T-helper 2 cell treated with Interferon-gamma antibody and Interleukin-4, amounts not matched to agents 100 ng/mL and 5 ng/mL, for 36 hours (primary cell): ENCODE results near the gene SEZ6L2. TPM values are rescaled to one million over a fixed set of nuclear protein-coding genes. Genes with fewer than 3 reads are reported as not detected.
"Not testable (repeated sequence)": the region's sequence is repeated elsewhere in the genome, so short reads cannot be mapped to it uniquely, and the experiment has no call there.

Experiments used
- intact Hi-C: fragments of 100-400 bp; cut with micrococcal nuclease; formaldehyde crosslinking; loops from one replicate; pipeline ENCODE4 v1.15.1; 2023
- total RNA-seq: library from RNA; stranded (reverse); gene quantifications from 2 replicates; pipeline ENCODE4 v1.2.3, GENCODE V29; 2022

The SEZ6L2 gene
- total RNA-seq, result not detected in 2 replicates

GRCh38 chr16:29899516-29900101 lies at the start of gene SEZ6L2:
Gene SEZ6L2 (minus strand): TSS chr16:29899550. CDS start chr16:29899019, 531 bp downstream.
- intact Hi-C loops, result loop anchor here (1.0 kb wide), 1 partner anchor 27 kb away; the partner anchor contains the start of gene KCTD13

GRCh38 chr16:29947897-29948296 lies 48.5 kb upstream of the SEZ6L2 start:
- intact Hi-C loops, result no loop called here

DNA sequence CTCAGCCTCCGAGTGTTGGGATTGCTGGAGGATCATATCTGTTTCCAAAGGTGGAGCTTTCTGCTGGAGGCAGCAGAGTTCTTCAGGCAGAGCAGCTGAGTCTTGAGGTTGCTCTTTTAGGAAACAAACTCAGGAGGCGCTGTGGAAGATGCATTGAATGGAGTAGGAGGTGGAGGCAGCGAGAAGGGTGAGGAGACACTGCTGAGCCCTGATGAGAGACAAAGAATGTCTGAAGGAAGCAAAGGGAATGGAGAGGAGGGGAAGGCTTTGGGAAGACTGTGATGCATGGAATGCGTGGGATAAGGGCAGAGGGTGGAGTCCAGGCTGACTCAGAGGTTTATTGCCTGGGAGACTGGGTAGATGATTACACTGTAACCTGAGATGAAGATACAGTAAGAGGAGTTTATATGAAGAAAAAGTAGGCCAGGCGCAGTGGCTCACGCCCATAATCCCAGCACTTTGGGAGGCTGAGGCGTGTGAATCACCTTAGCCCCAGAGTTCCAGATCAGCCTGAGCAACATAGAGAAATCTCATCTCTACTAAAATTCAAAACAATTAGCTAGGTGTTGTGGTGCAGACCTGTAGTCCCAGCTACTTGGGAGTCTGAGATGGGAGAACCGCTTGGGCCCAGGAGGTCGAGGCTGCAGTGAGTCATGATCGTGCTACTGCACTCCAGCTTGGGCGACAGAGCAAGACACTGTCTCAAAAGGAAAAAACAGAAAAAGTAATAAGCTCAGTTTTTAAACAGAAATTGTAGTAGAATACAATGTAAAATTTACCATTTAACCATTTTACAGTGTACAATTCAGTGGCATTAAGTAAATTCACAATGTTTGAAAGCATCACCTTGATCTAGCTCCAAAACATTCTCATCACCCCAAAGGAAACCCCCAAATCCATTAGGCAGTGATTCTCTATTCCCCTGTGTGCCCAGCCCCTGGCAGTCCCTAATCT lies 44.8 kb upstream of the SEZ6L2 start:
- intact Hi-C loops, result no loop called here

- intact Hi-C loops, result no loop called here
These were observed 41.3 kb upstream of the SEZ6L2 start for GRCh38 chr16:29940656-29941055.

DNA sequence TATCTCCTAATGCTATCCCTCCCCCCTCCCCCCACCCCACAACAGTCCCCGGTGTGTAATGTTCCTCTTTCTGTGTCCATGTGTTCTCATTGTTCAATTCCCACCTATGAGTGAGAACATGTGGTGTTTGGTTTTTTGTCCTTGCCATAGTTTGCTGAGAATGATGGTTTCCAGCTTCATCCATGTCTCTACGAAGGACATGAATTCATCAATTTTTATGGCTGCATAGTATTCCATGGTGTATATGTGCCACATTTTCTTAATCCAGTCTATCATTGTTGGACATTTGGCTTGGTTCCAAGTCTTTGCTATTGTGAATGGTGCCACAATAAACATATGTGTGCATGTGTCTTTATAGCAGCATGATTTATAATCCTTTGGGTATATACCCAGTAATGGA lies 32.4 kb upstream of the SEZ6L2 start:
- intact Hi-C loops, result not testable (repeated sequence)

DNA sequence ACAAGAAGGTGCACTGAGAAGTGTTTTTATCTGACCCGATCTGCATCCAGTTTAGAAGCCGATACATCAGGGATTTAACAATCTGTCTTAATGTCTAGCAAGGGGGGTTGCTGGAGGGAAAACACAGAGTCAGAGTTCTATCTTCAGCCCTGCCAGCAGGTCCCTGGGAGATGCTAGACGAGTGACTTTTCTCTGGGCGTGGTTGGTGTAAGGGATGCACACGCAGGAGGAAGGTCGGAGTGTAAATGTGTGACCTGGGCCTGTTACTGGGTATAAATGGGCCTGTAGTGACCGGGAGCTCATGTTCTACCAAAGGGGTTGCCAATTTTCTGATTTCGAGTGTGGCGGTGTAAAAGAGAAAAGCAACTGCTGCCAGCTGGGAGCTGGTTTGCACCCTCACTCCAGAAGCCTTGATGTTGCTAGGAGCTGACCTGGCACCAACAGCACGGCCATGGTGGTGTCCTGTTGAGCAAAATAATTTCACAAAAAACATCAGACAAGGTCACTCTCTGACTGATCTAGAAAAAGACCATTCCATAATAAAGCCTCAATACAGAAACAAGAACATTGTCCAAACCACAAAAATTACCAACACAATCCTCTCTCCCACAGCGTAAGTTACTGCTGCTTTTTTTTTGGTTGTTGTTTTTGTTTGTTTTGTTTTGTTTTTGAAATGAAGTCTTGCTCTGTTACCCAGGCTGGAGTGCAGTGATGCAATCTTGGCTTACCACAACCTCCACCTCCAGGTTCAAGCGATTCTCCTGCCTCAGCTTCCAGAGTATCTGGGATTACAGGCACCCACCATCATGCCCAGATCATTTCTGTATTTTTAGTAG lies 27.9 kb upstream of the SEZ6L2 start:
- intact Hi-C loops, result loop anchor here (2.0 to 5.0 kb wide), 2 partner anchors 35 to 64 kb away; partner anchors contain the start of genes CDIPT and TMEM219

GRCh38 chr16:29926711-29927052 lies 27.3 kb upstream of the SEZ6L2 start:
- intact Hi-C loops, result loop anchor here (1.0 to 5.0 kb wide), 5 partner anchors 26 to 70 kb away; partner anchors contain the start of genes ASPHD1, CDIPT, INO80E and TAOK2

DNA sequence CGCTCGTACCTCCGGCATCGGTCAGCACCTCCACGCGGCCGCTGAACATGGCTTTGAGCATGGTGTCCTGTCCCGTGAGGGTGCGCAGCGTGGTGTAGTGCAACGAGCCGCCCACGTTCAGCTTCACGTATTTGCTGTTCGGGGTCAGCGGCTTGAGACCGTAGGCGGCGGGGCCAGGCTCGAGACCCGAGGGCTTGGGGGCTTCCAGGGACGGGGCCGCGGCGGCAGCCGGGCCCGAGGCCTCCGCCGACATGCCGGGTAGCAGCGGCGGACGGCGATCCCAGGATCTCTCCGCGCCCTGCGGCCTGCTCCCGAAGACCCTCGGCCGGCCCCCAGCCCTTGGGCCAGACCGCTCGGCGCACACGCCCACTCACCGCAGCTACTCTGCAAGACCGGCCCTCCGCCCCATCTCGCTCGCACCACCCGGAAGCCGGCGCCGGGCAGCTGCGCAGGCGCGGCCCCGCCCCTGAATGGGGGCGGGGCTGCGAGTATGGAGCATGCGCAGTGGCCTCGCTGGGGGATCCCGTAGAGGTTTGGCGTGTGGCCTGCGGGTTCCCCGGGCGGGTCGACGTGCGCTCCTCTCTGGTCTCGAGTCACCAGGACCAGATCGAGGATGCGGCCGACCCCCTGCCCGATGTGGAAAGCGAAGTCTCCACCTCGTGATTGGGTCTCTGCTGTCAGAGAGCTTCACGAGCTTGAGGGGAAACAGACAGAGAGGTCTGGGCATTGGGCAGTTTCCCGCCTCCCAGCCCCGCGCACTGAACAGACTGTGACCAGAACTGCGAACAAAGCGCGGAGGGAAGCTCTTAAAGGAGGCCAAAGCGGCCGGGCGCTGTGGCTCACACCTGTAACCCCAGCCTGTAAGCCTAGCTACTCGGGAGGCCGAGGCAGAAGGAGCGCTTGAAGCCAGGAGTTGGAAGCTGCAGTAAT lies 26.7 kb upstream of the SEZ6L2 start, which contains the start of gene KCTD13:
KCTD13 (minus strand) TSS at position 446 of the 930 bp plus-strand sequence; CDS start at position 253, 193 bp downstream.
- intact Hi-C loops, result loop anchor here (1.0 to 5.0 kb wide), 5 partner anchors 26 to 70 kb away; partner anchors contain the start of genes ASPHD1, CDIPT, INO80E and TAOK2

DNA sequence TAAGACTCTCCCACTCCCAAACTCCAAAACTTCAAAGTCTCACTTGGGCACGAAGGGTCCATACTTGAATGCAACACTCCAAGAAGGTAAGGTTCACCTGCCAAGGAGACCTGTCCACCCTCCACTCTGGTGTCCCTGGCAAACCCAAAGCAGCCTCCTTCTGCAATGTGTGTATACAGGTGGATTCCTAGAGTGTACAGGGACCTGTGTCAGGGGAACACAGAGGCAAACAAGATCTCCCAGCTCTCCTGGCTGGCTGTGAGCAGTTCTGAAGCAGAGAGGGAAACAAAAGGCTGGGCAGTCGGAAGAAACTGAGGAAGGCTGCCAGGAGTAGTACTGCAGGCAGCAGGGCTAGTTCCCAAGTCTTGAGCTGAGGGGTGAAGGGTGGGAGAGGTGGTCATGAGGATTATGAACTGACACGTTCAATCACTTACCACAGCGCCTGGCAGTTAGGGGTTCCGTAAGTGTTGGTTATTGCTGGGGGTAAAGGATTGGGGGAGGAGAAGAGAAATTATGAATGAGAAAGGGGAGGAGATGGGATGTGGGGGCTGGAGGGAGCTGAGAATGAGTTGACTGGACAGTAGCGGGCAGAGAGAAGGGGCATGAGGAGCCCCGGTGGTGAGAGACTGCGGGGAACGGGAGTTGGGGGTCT lies 25.9 kb upstream of the SEZ6L2 start:
- intact Hi-C loops, result loop anchor here (5.0 kb wide), 1 partner anchor 37 kb away; the partner anchor contains the start of gene TMEM219

GRCh38 chr16:29922986-29923501 lies 23.7 kb upstream of the SEZ6L2 start:
- intact Hi-C loops, result no loop called here

- intact Hi-C loops, result no loop called here
These were observed 23.0 kb upstream of the SEZ6L2 start for GRCh38 chr16:29922326-29922725.

GRCh38 chr16:29921034-29921385 lies 21.7 kb upstream of the SEZ6L2 start:
- intact Hi-C loops, result no loop called here

- intact Hi-C loops, result no loop called here
These were observed 21.1 kb upstream of the SEZ6L2 start for GRCh38 chr16:29920288-29921033.

GRCh38 chr16:29916979-29917378 lies 17.6 kb upstream of the SEZ6L2 start:
- intact Hi-C loops, result no loop called here

DNA sequence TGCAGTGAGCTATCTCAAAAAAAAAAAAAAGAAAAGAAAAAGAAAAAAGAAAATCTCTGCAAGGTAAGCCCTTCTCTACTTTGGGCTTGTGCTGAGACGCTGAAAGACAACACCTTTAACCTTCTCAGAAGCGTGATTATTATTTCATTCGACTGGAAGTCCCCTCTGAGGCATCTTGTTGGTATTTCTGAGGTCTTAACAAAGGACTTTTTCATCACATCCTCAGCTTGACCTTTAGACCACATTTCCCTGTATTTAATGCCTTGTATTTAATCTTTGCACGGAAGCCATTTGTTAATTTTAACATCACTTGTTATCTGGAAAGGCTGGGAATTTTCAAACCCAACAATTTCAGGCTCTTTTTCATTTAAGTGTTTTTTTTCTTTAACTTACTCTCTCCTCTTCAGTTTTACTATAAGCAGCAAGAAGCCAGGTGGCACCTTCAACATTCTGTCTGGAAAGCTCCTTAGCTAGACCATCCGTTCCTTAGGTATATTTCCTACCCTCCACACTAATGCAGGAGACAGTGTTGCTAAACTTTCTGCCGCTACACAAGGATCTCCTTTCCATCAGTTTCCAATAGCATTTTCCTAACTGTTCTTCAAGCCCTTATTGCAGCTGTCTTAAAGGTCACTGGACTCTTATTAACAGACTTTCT lies 16.4 kb upstream of the SEZ6L2 start:
- intact Hi-C loops, result no loop called here

GRCh38 chr16:29913514-29913913 lies 14.2 kb upstream of the SEZ6L2 start:
- intact Hi-C loops, result no loop called here

DNA sequence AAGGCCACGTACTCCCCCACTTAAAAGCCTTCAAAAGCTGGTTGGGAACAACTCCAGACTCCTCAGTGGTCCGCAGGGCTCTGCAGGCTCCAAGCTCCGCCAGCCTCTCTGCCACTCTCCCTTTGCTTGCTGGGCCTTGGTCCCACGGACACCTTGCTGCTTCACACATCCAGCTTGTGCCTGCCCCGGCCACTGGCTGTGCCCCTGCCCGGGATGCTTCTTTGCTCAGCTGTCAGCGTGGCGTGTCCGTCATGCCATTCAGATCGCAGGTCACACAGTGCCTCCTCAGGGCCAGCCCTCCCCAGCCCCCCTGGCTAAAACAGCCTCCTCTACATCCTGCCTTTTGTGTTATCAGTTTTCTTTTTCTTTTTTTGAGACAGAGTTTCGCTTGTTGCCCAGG lies 12.7 kb upstream of the SEZ6L2 start:
- intact Hi-C loops, result no loop called here

DNA sequence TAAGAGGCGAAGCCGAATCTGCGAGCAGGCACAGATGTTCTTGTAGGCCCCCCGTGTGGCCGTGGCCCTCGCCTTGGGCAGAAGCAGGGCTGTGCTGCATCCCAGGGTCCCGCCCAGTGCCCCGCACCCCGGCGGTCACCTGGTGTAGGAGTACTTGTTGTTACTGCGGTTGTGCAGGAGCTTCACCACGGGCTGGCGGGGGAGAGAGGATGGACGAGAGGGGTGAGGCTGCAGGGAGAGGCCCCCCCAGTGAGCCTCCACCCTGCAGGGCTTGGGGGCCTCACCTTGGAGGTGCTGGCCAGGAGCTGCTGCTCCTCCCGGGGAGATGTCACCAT lies 12.3 kb upstream of the SEZ6L2 start:
- intact Hi-C loops, result no loop called here
